NB4 (cell line): ENCODE data around the gene ZNF408.

Experiments
- CTCF ChIP-seq: IDR thresholded peaks from one replicate; pipeline ENCODE4 v1.5.1; 2012; ENCODE audit warnings: low read depth, low read length
- MAX ChIP-seq: IDR thresholded peaks from 2 replicates; pipeline ENCODE4 v1.6.1; 2011; ENCODE audit warnings: low read depth, low read length
- POLR2A ChIP-seq: IDR thresholded peaks from 2 replicates; pipeline ENCODE4 v1.6.1; 2011; ENCODE audit warnings: mild to moderate bottlenecking; ENCODE audit not compliant: insufficient read length; ENCODE audit errors: extremely low read depth

- TF ChIP-seq CTCF (no peak), POLR2A (no peak), MAX (no peak)
Observed at GRCh38 chr11:46680815-46681214, 20.0 kb upstream of the ZNF408 start.
